Thyroid gland (tissue), 4 donors: ENCODE data around the gene AZIN2.

Experiments
- POLR2A ChIP-seq, 2 donors: fragments of 450-650 bp; IDR thresholded peaks; one replicate each; pipeline ENCODE4 v1.6.1; 2017; ENCODE audit warnings: antibody characterized with exemption in 2 of 2, mild to moderate bottlenecking in 2 of 2, moderate library complexity in 1 of 2
- TF ChIP-seq, protein P1 (sequence below), 6 experiments: fragments of 200-600 bp in 3 of 6; fragments of 450-650 bp in 3 of 6; sonication (generic) in 3 of 6; IDR thresholded peaks; one replicate each; pipeline ENCODE4 v1.5.1; 2016 to 2019; ENCODE audit warnings: antibody characterized with exemption in 6 of 6, mild to moderate bottlenecking in 2 of 6, inconsistent platforms in 1 of 6, moderate library complexity in 1 of 6

- TF ChIP-seq, protein P1, sequence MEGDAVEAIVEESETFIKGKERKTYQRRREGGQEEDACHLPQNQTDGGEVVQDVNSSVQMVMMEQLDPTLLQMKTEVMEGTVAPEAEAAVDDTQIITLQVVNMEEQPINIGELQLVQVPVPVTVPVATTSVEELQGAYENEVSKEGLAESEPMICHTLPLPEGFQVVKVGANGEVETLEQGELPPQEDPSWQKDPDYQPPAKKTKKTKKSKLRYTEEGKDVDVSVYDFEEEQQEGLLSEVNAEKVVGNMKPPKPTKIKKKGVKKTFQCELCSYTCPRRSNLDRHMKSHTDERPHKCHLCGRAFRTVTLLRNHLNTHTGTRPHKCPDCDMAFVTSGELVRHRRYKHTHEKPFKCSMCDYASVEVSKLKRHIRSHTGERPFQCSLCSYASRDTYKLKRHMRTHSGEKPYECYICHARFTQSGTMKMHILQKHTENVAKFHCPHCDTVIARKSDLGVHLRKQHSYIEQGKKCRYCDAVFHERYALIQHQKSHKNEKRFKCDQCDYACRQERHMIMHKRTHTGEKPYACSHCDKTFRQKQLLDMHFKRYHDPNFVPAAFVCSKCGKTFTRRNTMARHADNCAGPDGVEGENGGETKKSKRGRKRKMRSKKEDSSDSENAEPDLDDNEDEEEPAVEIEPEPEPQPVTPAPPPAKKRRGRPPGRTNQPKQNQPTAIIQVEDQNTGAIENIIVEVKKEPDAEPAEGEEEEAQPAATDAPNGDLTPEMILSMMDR (IDR thresholded peaks at IDR 0.05): no peak
- TF ChIP-seq POLR2A (IDR thresholded peaks at IDR 0.05): no peak
Observed at GRCh38 chr1:33121728-33122127, 40.8 kb downstream of the AZIN2 start.
